Measurements from ENCODE around the gene PTPRK.
A peak's percentile ranks its signal among the peaks of the same experiment; 100 is the strongest.

The PTPRK gene

DNA sequence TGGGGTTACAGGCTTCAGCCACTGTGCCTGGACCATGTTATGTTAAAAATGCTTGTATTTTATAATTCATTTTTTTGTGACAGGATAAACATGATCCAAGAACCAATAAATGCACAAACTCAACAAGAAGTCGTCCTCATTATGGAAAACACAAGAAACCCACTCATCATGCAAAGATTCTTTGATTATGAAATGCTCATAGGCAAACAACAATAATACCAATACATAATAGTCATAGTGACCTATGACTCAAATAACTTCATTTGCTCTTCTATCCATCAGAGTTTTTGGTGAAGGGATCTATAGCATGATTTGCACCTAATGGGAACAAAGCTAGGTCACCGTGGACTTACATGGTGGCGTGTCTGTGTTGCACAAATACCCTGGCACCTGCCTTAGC lies 402.5 kb downstream of the PTPRK start:
- DNase-seq: no peak

- peak; percentile 24 for DNase-seq
Measured at GRCh38 chr6:128114164-128114563, 406.2 kb downstream of the PTPRK start.

DNA sequence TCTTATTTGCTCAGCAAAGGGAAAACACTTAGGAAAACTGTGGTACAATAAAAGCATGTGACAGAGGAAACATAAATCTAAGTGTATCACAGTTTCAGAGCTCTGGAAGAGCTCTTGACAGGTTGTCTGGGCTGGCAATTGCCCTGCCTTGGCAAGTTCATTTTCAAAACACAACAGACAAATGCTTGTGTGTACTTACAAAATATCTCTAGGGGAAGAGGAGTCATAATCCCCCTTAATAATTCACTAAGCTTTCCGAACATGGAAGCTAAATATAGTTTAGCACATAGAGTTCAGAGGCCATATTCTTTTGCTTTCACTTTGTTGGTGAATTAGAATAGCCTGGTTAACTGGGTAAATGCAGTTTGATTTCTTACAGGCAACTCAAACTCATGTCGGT lies 407.9 kb downstream of the PTPRK start:
- no peak for DNase-seq

GRCh38 chr6:128111096-128111495 lies 409.3 kb downstream of the PTPRK start:
- no peak for DNase-seq

- DNase-seq: no peak
Measured at GRCh38 chr6:128107682-128108081, 412.7 kb downstream of the PTPRK start.

GRCh38 chr6:128099571-128100197 lies 420.7 kb downstream of the PTPRK start:
- no peak for DNase-seq

DNA sequence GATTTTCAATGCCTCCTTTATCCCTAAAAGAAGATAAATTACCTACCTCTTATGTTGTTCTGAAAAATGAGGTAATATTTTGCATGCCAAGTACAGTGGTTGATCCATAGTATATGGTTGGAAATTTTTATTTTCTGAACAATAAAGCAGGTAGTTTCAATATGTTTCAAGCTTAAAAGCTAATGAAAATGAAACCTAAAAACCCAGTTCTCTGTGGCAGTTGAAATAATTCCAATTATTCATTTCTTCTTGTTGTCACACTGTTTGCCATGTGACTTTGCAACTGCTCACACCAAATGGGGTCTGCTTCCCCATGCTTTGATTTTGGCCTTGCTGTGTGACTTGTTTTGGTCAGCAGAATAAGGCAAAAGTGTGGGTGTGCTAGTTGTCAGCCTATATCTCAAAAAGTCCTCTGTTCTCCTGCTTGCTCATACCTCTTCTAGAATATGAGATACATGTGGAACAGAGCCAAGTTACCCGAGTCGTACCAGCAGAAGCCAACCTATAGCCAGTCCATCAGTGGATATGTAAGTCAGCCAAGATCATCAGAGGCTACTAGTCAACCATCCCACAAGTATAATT lies 422.3 kb downstream of the PTPRK start:
- peak; percentile 30 for DNase-seq

DNA sequence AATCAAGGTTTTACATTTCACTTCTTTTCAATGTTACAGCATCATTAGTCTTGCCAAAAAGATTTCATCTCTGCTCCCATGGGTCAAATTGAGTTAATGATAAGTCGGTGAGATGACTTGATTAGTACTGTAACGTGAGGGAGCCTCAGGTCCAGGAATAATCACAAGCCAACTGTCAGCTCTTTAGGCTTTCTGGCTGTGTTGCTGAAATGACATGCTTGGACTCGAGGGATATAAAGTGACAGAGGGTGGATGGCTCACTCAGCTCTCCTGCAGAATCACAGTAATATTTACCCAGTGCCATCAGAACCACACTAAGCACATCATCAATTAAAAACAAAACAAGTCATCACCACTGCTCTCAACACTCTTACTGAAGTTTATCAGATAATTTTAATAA lies 423.4 kb downstream of the PTPRK start:
- DNase-seq: no peak

- no peak for DNase-seq
Measured at GRCh38 chr6:128095362-128095761, 425.0 kb downstream of the PTPRK start.

DNA sequence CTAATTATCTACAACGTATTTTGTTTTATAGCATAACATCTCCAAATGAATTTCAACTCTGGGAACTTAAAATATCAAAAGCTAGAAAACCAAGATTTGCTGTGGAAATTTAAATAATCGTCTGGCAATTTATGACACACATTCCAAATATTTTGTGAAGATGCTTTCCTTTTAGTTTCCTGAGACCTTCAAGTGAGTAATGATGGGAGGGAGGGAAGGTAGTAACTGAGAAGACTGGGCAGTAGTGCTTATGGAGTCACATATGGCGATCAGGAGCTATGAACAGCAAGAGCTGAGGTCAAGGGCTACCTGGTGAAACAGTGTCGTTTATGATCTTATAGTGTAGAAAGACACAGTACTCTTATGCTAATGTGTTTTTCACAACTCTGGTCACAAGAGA lies 441.4 kb downstream of the PTPRK start:
- no peak for DNase-seq

DNA sequence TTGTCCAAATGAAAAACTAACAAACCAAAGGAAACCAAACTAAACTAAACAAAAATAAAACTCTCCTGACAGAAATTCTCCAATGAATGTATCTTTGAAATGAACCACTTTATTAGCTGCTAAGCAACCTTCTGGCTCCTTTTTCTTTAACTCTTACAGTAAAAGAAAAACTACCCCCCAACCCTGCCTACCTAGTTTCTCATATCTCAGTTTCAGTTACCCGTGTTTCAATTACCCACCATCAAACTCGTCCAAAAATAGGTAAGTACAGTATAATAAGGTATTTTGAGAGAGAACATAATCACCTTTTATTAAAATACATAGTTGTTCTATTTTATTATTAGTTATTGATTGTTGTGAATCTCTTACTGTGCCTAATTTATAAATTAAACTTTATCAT lies 442.1 kb downstream of the PTPRK start:
- no peak for DNase-seq

- no peak for DNase-seq
Measured at GRCh38 chr6:128076843-128077242, 443.6 kb downstream of the PTPRK start.

- no peak for DNase-seq
Measured at GRCh38 chr6:128074567-128074966, 445.8 kb downstream of the PTPRK start.

- peak; percentile 43 for DNase-seq
Measured at GRCh38 chr6:128073389-128073788, 447.0 kb downstream of the PTPRK start.

DNA sequence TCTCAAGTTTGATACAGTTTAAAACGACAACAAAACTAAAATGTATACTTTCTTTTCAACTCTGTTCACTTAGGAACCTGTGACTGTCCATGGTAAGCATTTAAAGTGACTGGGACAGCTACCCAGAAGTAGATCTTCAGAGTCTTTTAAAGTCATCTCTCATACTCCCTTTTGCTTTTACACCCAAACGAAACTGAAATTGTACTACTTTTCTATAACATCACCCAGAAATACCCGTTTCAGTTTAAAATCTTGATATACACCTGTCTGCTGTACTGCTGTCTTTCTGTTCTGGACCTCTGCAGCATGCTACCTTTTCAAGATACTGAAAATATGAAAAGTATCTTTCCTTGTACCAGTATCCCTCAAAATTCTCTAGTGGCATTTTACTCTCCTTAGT lies 449.2 kb downstream of the PTPRK start:
- no peak for DNase-seq

GRCh38 chr6:128070406-128070805 lies 450.0 kb downstream of the PTPRK start:
- peak; percentile 86 for DNase-seq

GRCh38 chr6:128069188-128069587 lies 451.2 kb downstream of the PTPRK start:
- peak; percentile 61 for DNase-seq

GRCh38 chr6:128068119-128068479 lies 452.3 kb downstream of the PTPRK start:
- no peak for DNase-seq

GRCh38 chr6:128067446-128068118 lies 452.8 kb downstream of the PTPRK start:
- no peak for DNase-seq

- no peak for DNase-seq
Measured at GRCh38 chr6:128065072-128065471, 455.3 kb downstream of the PTPRK start.

DNA sequence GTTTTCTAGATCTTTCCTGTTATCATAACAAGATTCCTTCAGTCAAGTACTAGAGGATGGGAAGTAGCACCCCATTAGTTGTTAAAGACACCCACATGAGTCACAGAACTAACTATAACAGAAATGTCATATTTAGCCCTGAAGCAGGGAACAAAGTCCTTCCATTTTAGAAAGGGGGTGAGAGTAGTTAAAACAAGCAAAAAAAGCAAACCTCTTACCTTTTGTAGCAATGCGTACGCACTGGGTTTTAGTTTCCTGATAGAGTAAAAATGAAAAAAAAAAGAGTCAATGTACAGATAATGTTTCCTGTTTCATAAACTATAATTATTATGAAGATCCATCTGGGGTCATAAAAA lies 455.9 kb downstream of the PTPRK start:
- no peak for DNase-seq

DNA sequence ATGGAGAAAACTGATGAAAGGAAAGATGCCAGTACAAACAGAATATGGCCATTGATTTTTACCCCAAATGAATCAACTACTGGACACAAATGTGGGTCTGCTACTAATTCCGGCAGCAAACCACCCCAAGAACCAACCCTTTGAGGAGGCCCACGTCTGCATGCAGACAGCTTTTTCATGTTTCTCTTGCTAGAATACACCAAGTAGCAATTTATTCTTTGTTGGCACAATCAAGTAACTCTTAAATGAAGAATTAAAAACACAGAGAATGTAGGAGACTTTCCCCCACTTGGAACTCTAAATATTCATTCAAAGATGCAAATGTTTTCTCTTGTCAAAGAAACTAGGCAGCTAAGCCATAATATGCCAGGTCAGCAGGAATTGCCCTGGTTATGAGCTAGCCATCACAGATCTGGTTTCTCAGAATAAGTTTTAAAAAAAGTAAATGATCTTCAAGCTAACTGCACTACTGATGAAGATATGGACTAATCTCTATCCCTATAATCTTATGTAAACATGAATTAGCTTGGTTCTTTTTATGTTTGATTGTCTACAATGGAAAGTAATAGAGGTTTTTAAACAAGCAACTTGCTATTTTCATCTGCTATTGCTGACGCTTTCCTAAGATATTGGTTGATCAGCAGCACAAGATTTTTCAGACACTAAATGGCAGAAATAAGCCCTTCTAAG lies 456.4 kb downstream of the PTPRK start:
- DNase-seq: no peak

DNA sequence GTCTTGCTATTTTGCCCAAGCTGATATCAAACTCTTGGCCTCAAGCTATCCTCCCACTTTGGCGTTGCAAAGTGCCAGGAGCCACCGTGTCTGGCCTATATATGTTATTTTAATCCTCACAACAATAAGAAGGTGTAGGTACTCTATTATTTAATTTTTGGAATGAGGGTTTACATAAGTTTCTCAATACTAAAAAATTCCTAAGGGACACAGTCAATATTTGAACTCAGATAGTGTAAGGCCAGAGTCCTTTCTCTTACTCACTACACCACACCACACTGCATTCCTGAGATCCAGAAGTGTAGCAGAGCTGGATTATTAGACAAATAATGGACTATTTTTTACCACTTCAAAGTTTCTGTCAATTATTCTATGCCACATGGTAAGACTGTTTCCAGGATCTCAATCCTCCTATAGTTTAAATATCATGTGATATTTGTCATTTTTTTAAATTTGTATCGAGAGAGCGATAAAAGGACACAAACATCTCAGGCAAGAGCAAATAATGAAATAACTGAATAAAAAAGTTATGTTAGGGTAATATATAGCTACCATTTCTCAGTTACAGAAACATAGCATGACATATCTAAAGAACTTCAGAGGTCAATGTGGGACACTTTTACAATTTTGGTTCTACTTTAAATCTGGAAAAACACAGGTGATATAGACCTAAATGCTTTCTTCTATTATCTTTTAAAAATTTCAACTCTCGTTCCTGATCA lies 457.4 kb downstream of the PTPRK start:
- DNase-seq: peak; percentile 27
